HCT116 (cell line): Measurements from ENCODE around the gene FRS2. TPM values are rescaled to one million over a fixed set of nuclear protein-coding genes. Genes with fewer than 3 reads are reported as not detected.

Source experiments
- microRNA-seq: library from miRNA; unstranded; fragments of <30 nt; microRNA quantifications from one replicate; pipeline ENCODE4, GENCODE V29; 2016; ENCODE audit warnings: borderline number of aligned reads
- total RNA-seq: library from RNA; stranded (reverse); gene quantifications from one replicate; pipeline ENCODE4 v1.2.1, GENCODE V29; 2021; ENCODE audit not compliant: unreplicated experiment

Gene FRS2
- total RNA-seq, 1 experiment from 2014 or later, result 14.7 TPM

Small RNAs within 50 kb of the gene (microRNA-seq; reads per million reads assigned to microRNA genes)
- gene MIR3913-1 (not detected), gene MIR3913-2 (not detected)

Other genes with a start within 250 kb of the FRS2 start
- 88.4 TPM for gene CPSF6, start 230.8 kb upstream of the FRS2 start, total RNA-seq
- 1.3 TPM for gene LYZ, start 122.0 kb upstream of the FRS2 start, total RNA-seq
- gene YEATS4, start 110.6 kb upstream of the FRS2 start, total RNA-seq, result 32.0 TPM
- gene CCT2, start 115.1 kb downstream of the FRS2 start, total RNA-seq, result 398 TPM
- gene LRRC10, start 140.5 kb downstream of the FRS2 start, total RNA-seq, result not detected
- 0.54 TPM for gene BEST3, start 228.9 kb downstream of the FRS2 start, total RNA-seq